ENCODE results near the gene FKBP1C. TPM values are rescaled to one million over a fixed set of nuclear protein-coding genes. Genes with fewer than 3 reads are reported as not detected.
"Not testable (repeated sequence)": the region's sequence is repeated elsewhere in the genome, so short reads cannot be mapped to it uniquely, and the experiment has no call there.

The FKBP1C gene
- not detected in 2 replicates for total RNA-seq (2013; cell fraction: nucleolus; rRNA removed)
- total RNA-seq (2014; rRNA removed) (0.44 and 0.73 TPM in 2 replicates), total RNA-seq (2014; rRNA removed; fragmentation: Illumina TruSeq; extraction: Trizol) (0.32 and 0.54 TPM in 2 replicates), total RNA-seq (2021) (1.3 and 1.5 TPM in 2 replicates), polyA plus RNA-seq (2011; rRNA removed) (2.1 and 2.4 TPM in 2 replicates), polyA plus RNA-seq (2014; fragmentation: Illumina TruSeq; extraction: Trizol) (5.0 and 5.5 TPM in 2 replicates), polyA plus RNA-seq (2014; fragmentation: Nextera tagmentation; extraction: Ambion mirVana) (under 1 TPM; 0.42 TPM), polyA plus RNA-seq (2014; rRNA removed) (3.8 and 4.1 TPM in 2 replicates), polyA plus RNA-seq (2016; fragmentation: Nextera tagmentation; extraction: Ambion mirVana) (1 to 10 TPM; 1.6 to 3.2 TPM), polyA minus RNA-seq (2011; rRNA and poly(A)+ RNA removed) (0.67 and 1.6 TPM in 2 replicates), Bru-seq, nascent RNA (not detected), BruChase-seq, experiment 1, labeled RNA remaining after a 6-hour chase (percentile 22 among the genes with signal in this experiment), BruChase-seq, experiment 2, labeled RNA remaining after a 2-hour chase (not detected)
- polyA plus RNA-seq (2011; ENCODE audit: low read depth): 1.1 TPM
- 0.57 and 0.82 TPM in 2 replicates for polyA plus RNA-seq (2011; cell fraction: cytosol; rRNA removed)
- polyA plus RNA-seq (2011; cell fraction: nucleus; rRNA removed): 0.93 and 1.0 TPM in 2 replicates
- polyA plus RNA-seq (2012): 1.6 and 4.1 TPM in 2 replicates
- polyA minus RNA-seq (2011; cell fraction: cytosol; rRNA and poly(A)+ RNA removed): 0.80 TPM in 1 of 2 replicates, not detected in the other
- not detected in 2 replicates for polyA minus RNA-seq (2011; cell fraction: nucleus; rRNA and poly(A)+ RNA removed)
- long read RNA-seq, experiment 1: 0 reads
- long read RNA-seq, experiment 2: 0 reads

- SMC1A ChIA-PET (ENCODE audit: uncharacterized antibody, unreplicated experiment); H2AFZ ChIP-seq (ENCODE audit: control insufficient read depth, low read depth, low read length); H3K27me3 ChIP-seq (replicated peaks in 1 of 2; ENCODE audit: control insufficient read depth in 2 of 2, insufficient read depth in 2 of 2, low read length in 1 of 2); CTCF ChIA-PET; BruUV-seq (replicated peaks); H3K36me3 ChIP-seq (ENCODE audit: control insufficient read depth in 2 of 2, insufficient read depth in 2 of 2, low read length in 1 of 2); DNase-seq (ENCODE audit: low read depth, low spot score); intact Hi-C loops (cut with micrococcal nuclease; ENCODE audit: unreplicated experiment); ATAC-seq; H3K4me1 ChIP-seq (ENCODE audit: control insufficient read depth, insufficient read depth, low read length); FAIRE-seq; H3K4me2 ChIP-seq (ENCODE audit: control insufficient read depth, insufficient read depth); in situ Hi-C loops (cut with MboI); H3K79me2 ChIP-seq (ENCODE audit: control insufficient read depth, insufficient read depth, low read length); POLR2A ChIA-PET; H4K20me1 ChIP-seq (ENCODE audit: control insufficient read depth, insufficient read depth); H3K9me3 ChIP-seq (replicated peaks; ENCODE audit: control insufficient read depth, insufficient read depth, low read length); RAD21 ChIA-PET (ENCODE audit: unreplicated experiment); H3K4me3 ChIP-seq; H3K9ac ChIP-seq (ENCODE audit: control insufficient read depth, insufficient read depth, low read length); H3K27ac ChIP-seq (ENCODE audit: control insufficient read depth, insufficient read depth): not testable (repeated sequence)
- 84% methylated on average over 27 of the region's 27 CpGs for WGBS (ENCODE audit: insufficient coverage, insufficient replicate concordance, low lambda C conversion rate, missing lambda C conversion rate)
These were observed at the start of gene FKBP1C for GRCh38 chr6:63211343-63211742. Gene FKBP1C, plus strand, starts transcription at chr6:63211469.

- in situ Hi-C loops (cut with MboI); SMC1A ChIA-PET (ENCODE audit: uncharacterized antibody, unreplicated experiment): not testable (repeated sequence)
These were observed 47.0 kb upstream of the FKBP1C start for GRCh38 chr6:63164047-63164803.

More at GRCh38 chr6:63164047-63164803, 47.0 kb upstream of the FKBP1C start:
- H3K27ac ChIP-seq (ENCODE audit: control insufficient read depth, insufficient read depth); RAD21 ChIA-PET (ENCODE audit: unreplicated experiment); H3K4me2 ChIP-seq (ENCODE audit: control insufficient read depth, insufficient read depth); H3K4me1 ChIP-seq (ENCODE audit: control insufficient read depth, insufficient read depth, low read length); DNase-seq (ENCODE audit: low read depth, low spot score); CTCF ChIA-PET; ATAC-seq; H3K9ac ChIP-seq (ENCODE audit: control insufficient read depth, insufficient read depth, low read length); H2AFZ ChIP-seq (ENCODE audit: control insufficient read depth, low read depth, low read length); intact Hi-C loops (cut with micrococcal nuclease; ENCODE audit: unreplicated experiment); H3K4me3 ChIP-seq; FAIRE-seq; H3K79me2 ChIP-seq (ENCODE audit: control insufficient read depth, insufficient read depth, low read length); POLR2A ChIA-PET; BruUV-seq (replicated peaks); H4K20me1 ChIP-seq (ENCODE audit: control insufficient read depth, insufficient read depth); H3K36me3 ChIP-seq (ENCODE audit: control insufficient read depth in 2 of 2, insufficient read depth in 2 of 2, low read length in 1 of 2); H3K9me3 ChIP-seq (replicated peaks; ENCODE audit: control insufficient read depth, insufficient read depth, low read length); H3K27me3 ChIP-seq (replicated peaks in 1 of 2; ENCODE audit: control insufficient read depth in 2 of 2, insufficient read depth in 2 of 2, low read length in 1 of 2): not testable (repeated sequence)
- WGBS (ENCODE audit: insufficient coverage, insufficient replicate concordance, low lambda C conversion rate, missing lambda C conversion rate): 56% methylated on average over 33 of the region's 37 CpGs

All from GM12878 (cell line).